ENCODE measurements around the gene DNAJB14.

The DNAJB14 gene

GRCh38 chr4:99915449-99915848 lies 31.0 kb downstream of the DNAJB14 start:
- H3K36me3 Mint-ChIP-seq: peaks cover 53% of the 10 kb centered on the region

GRCh38 chr4:99894998-99895397 lies 51.4 kb downstream of the DNAJB14 start:
- DNase-seq: no peak
- H3K27me3 Mint-ChIP-seq: no peaks in the 10 kb centered on the region
- no peaks in the 10 kb centered on the region for H3K9me3 Mint-ChIP-seq
- H3K4me3 Mint-ChIP-seq: peak overlapping the region; percentile 93
- CTCF ChIA-PET: interaction anchor here (1.1 to 2.0 kb wide), 4 partner anchors 53 to 331 kb away, joined by 3 to 12 read pairs (median 5); partner anchors contain the start of gene TRMT10A
- H3K36me3 Mint-ChIP-seq: peaks cover 23% of the 10 kb centered on the region
- H3K4me1 Mint-ChIP-seq: peaks cover 41% of the 10 kb centered on the region
- peak overlapping the region; percentile 89 for H3K27ac Mint-ChIP-seq

More at GRCh38 chr4:99915449-99915848, 31.0 kb downstream of the DNAJB14 start:
- no peak overlapping the region for H3K4me3 Mint-ChIP-seq
- no peaks in the 10 kb centered on the region for H3K27me3 Mint-ChIP-seq
- H3K4me1 Mint-ChIP-seq: peaks cover 7% of the 10 kb centered on the region
- CTCF ChIA-PET: no interaction called here
- peaks cover 8% of the 10 kb centered on the region for H3K9me3 Mint-ChIP-seq
- H3K27ac Mint-ChIP-seq: no peak overlapping the region
- no peak for DNase-seq

GRCh38 chr4:99894161-99894997 lies 52.0 kb downstream of the DNAJB14 start, which contains the start of gene LAMTOR3:
Gene LAMTOR3, minus strand, starts transcription at chr4:99894427. Its CDS starts 464 bp downstream, at chr4:99893963.
- H3K27me3 Mint-ChIP-seq: no peaks in the 10 kb centered on the region
- H3K4me1 Mint-ChIP-seq: peaks cover 44% of the 10 kb centered on the region
- peak within 1 kb of the TSS; percentile 95 for H3K27ac Mint-ChIP-seq
- H3K4me3 Mint-ChIP-seq: peak within 1 kb of the TSS; percentile 93
- CTCF ChIA-PET: interaction anchor here (1.1 to 2.0 kb wide), 4 partner anchors 53 to 331 kb away, joined by 3 to 12 read pairs (median 5); partner anchors contain the start of gene TRMT10A
- H3K9me3 Mint-ChIP-seq: no peaks in the 10 kb centered on the region
- peak; percentile 93 for DNase-seq
- peaks cover 22% of the 10 kb centered on the region for H3K36me3 Mint-ChIP-seq

DNA sequence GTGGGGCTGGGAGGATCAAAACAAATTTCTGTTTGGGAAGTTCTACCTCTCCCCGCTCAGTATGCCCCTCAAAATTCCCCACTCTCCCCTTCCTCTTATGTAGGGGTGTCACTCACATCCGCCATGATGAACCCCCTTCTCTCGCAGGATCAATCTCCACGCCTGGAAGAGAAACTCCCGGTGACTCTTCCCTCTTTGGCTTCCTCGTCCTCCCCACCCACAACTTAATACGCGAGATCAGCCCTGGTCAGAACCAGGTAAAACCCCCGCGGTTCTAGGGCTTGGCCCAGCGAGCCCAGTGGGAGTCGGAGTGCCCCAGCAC lies 52.6 kb downstream of the DNAJB14 start:
- no peaks in the 10 kb centered on the region for H3K27me3 Mint-ChIP-seq
- peak overlapping the region; percentile 95 for H3K27ac Mint-ChIP-seq
- no peaks in the 10 kb centered on the region for H3K9me3 Mint-ChIP-seq
- peaks cover 44% of the 10 kb centered on the region for H3K4me1 Mint-ChIP-seq
- no peak for DNase-seq
- CTCF ChIA-PET: interaction anchor here (1.1 to 2.0 kb wide), 2 partner anchors 54 to 88 kb away, joined by 3 to 12 read pairs; no protein-coding TSS in a partner anchor
- H3K4me3 Mint-ChIP-seq: peak overlapping the region; percentile 93
- H3K36me3 Mint-ChIP-seq: peaks cover 23% of the 10 kb centered on the region

GRCh38 chr4:99893029-99893428 lies 53.4 kb downstream of the DNAJB14 start:
- Mint-ChIP-seq H3K9me3 (no peaks in the 10 kb centered on the region), H3K36me3 (peaks cover 22% of the 10 kb centered on the region), H3K4me3 (peak overlapping the region; percentile 93), H3K27ac (peak overlapping the region; percentile 95), H3K27me3 (no peaks in the 10 kb centered on the region), H3K4me1 (peaks cover 48% of the 10 kb centered on the region)
- DNase-seq: no peak
- CTCF ChIA-PET: no interaction called here

GRCh38 chr4:99891351-99891750 lies 55.1 kb downstream of the DNAJB14 start:
- H3K4me1 Mint-ChIP-seq: peaks cover 53% of the 10 kb centered on the region
- H3K9me3 Mint-ChIP-seq: no peaks in the 10 kb centered on the region
- H3K36me3 Mint-ChIP-seq: peaks cover 21% of the 10 kb centered on the region
- H3K27me3 Mint-ChIP-seq: no peaks in the 10 kb centered on the region
- no peak for DNase-seq
- H3K27ac Mint-ChIP-seq: no peak overlapping the region
- H3K4me3 Mint-ChIP-seq: no peak overlapping the region
- CTCF ChIA-PET: interaction anchor here (0.6 to 2.3 kb wide), 2 partner anchors 80 to 1531 kb away, joined by 3 to 17 read pairs; no protein-coding TSS in a partner anchor

DNA sequence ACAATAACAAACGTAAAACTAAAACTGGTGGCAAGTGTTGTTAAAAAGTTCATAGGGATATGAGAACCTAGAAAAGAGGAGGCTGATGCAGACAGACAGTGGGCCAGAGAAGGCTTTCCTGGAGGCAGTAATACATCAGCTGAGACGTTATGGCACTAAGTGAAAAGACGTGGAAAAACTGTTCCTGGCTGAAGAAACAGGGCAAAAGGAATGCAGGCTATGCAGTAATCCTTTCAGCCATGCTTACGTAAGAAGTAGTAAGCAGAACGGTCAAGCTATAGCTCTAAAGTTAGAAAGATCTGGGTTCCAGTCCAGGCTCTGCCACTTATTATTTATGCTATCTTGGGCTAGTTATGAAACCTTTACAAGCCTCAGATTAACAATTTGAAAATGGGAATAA lies 58.6 kb downstream of the DNAJB14 start:
- H3K27me3 Mint-ChIP-seq: no peaks in the 10 kb centered on the region
- no peak overlapping the region for H3K27ac Mint-ChIP-seq
- CTCF ChIA-PET: interaction anchor here (4.3 kb wide), 2 partner anchors 75 to 79 kb away, joined by 41 to 90 read pairs; no protein-coding TSS in a partner anchor
- no peak for DNase-seq
- peaks cover 16% of the 10 kb centered on the region for H3K36me3 Mint-ChIP-seq
- no peak overlapping the region for H3K4me3 Mint-ChIP-seq
- H3K9me3 Mint-ChIP-seq: no peaks in the 10 kb centered on the region
- H3K4me1 Mint-ChIP-seq: peaks cover 29% of the 10 kb centered on the region

GRCh38 chr4:99886146-99886545 lies 60.3 kb downstream of the DNAJB14 start:
- no peaks in the 10 kb centered on the region for H3K27me3 Mint-ChIP-seq
- H3K27ac Mint-ChIP-seq: no peak overlapping the region
- DNase-seq: no peak
- H3K4me1 Mint-ChIP-seq: peaks cover 16% of the 10 kb centered on the region
- peaks cover 16% of the 10 kb centered on the region for H3K36me3 Mint-ChIP-seq
- no peaks in the 10 kb centered on the region for H3K9me3 Mint-ChIP-seq
- no peak overlapping the region for H3K4me3 Mint-ChIP-seq
- CTCF ChIA-PET: interaction anchor here (0.7 to 4.3 kb wide), 4 partner anchors 62 to 423 kb away, joined by 3 to 90 read pairs (median 22); no protein-coding TSS in a partner anchor

GRCh38 chr4:99885687-99886086 lies 60.7 kb downstream of the DNAJB14 start:
- CTCF ChIA-PET: interaction anchor here (0.7 to 4.3 kb wide), 6 partner anchors 63 to 422 kb away, joined by 3 to 90 read pairs (median 5); partner anchors contain the start of gene DAPP1
- Mint-ChIP-seq H3K36me3 (peaks cover 18% of the 10 kb centered on the region), H3K9me3 (no peaks in the 10 kb centered on the region), H3K27me3 (no peaks in the 10 kb centered on the region), H3K4me1 (peaks cover 11% of the 10 kb centered on the region), H3K27ac (no peak overlapping the region), H3K4me3 (no peak overlapping the region)
- DNase-seq: no peak

DNA sequence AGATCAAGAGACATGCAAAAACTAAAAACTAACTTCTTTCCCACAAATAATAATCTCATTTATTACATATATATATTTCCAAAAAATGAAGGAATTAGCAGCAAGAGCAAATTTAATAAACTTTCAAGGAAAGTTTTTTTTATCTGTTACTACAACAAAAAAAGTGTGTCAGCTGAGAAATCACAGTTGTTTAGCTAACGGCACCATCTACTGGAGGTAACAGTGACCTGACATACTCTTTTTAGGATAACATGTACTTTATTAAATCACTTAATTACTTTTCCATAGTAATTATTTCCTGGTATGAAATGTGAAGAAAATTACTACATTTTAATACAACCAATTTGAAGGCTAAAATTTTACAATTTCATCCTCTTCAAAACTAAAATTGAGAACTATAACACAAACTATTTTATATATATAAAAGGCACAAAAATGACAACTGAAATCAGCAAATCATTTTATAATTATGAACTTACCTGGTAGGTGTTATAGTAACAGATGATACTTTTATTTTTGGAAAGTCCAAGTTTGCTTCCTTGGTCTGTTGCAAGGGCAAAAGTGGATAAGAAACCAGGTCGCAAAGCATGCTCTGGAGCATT lies 61.3 kb downstream of the DNAJB14 start:
- Mint-ChIP-seq H3K36me3 (peaks cover 20% of the 10 kb centered on the region), H3K4me3 (no peak overlapping the region), H3K27ac (no peak overlapping the region), H3K27me3 (no peaks in the 10 kb centered on the region), H3K9me3 (no peaks in the 10 kb centered on the region), H3K4me1 (peaks cover 11% of the 10 kb centered on the region)
- CTCF ChIA-PET: interaction anchor here (0.6 to 4.3 kb wide), 20 partner anchors 14 to 1245 kb away, joined by 3 to 90 read pairs (median 4); partner anchors contain the start of genes DAPP1 and TRMT10A
- peak; percentile 54 for DNase-seq

- no peak for DNase-seq
- H3K36me3 Mint-ChIP-seq: peaks cover 23% of the 10 kb centered on the region
- no peak overlapping the region for H3K4me3 Mint-ChIP-seq
- H3K4me1 Mint-ChIP-seq: no peaks in the 10 kb centered on the region
- no peaks in the 10 kb centered on the region for H3K9me3 Mint-ChIP-seq
- no peak overlapping the region for H3K27ac Mint-ChIP-seq
- no peaks in the 10 kb centered on the region for H3K27me3 Mint-ChIP-seq
- CTCF ChIA-PET: interaction anchor here (0.8 kb wide), 1 partner anchor 23 kb away, joined by 3 read pairs; no protein-coding TSS in a partner anchor
Observed at GRCh38 chr4:99879458-99879857, 67.0 kb downstream of the DNAJB14 start.

DNA sequence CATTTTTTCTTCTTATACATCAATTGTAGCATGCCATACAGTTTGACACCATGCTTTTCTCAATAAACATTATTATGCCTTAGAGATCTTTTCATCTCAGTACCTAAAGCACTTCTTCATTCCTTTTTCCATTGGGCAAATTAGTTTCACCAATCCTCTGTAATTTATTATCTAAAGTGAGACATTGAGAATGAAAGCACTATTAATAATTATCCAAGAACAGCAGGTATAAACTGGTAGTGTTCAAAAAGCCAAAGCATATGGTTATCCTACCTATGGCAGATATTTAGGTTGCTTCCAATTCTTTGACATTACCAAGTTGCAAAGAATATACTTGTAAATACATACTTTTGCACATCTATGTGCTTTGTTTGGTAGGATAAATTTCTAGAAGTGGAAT lies 67.8 kb downstream of the DNAJB14 start:
- DNase-seq: no peak
- no peaks in the 10 kb centered on the region for H3K4me1 Mint-ChIP-seq
- H3K4me3 Mint-ChIP-seq: no peak overlapping the region
- H3K27ac Mint-ChIP-seq: no peak overlapping the region
- no peaks in the 10 kb centered on the region for H3K27me3 Mint-ChIP-seq
- H3K36me3 Mint-ChIP-seq: peaks cover 22% of the 10 kb centered on the region
- CTCF ChIA-PET: no interaction called here
- no peaks in the 10 kb centered on the region for H3K9me3 Mint-ChIP-seq

GRCh38 chr4:99876946-99877345 lies 69.5 kb downstream of the DNAJB14 start:
- H3K4me1 Mint-ChIP-seq: no peaks in the 10 kb centered on the region
- peaks cover 24% of the 10 kb centered on the region for H3K36me3 Mint-ChIP-seq
- no peaks in the 10 kb centered on the region for H3K27me3 Mint-ChIP-seq
- H3K27ac Mint-ChIP-seq: no peak overlapping the region
- CTCF ChIA-PET: no interaction called here
- no peak overlapping the region for H3K4me3 Mint-ChIP-seq
- no peak for DNase-seq
- H3K9me3 Mint-ChIP-seq: no peaks in the 10 kb centered on the region

DNA sequence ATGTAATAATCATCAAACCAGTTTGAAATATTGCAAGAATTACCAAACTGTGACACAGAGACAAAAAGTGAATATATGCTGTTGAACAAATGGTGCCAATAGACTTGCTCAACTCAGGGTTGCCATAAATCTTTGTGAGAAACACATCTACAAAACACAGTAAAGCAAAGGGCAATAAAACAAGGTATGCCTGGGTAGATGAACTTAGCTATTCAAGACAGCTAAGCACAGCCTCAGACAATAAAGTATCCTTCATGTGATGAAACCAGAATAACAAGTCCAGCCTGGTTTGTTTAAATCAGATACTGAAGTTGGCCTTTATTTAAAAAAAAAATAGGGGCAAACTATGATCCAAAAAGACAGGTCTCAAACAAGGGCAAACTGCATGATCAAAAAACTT lies 71.3 kb downstream of the DNAJB14 start:
- Mint-ChIP-seq H3K9me3 (no peaks in the 10 kb centered on the region), H3K4me1 (no peaks in the 10 kb centered on the region), H3K36me3 (peaks cover 30% of the 10 kb centered on the region), H3K27me3 (no peaks in the 10 kb centered on the region), H3K27ac (no peak overlapping the region), H3K4me3 (no peak overlapping the region)
- CTCF ChIA-PET: interaction anchor here (0.6 kb wide), 1 partner anchor 309 kb away, joined by 3 read pairs; no protein-coding TSS in a partner anchor
- DNase-seq: no peak

Measured in activated naive CD4-positive, alpha-beta T cell treated with anti-CD3 and anti-CD28 coated beads, Interleukin-2, amount 10 ng/mL, durations not matched to agents 7 days and 5 days (primary cell).